GM11168 (cell line): ENCODE data around the gene COX6A1.

Source experiments
- in situ Hi-C: fragments of 300-500 bp; cut with MboI; formaldehyde crosslinking; loops from one replicate; pipeline ENCODE4 v1.12.0; 2022; ENCODE audit warnings: low sequenced_read_pairs; ENCODE audit not compliant: unreplicated experiment

Gene COX6A1

DNA sequence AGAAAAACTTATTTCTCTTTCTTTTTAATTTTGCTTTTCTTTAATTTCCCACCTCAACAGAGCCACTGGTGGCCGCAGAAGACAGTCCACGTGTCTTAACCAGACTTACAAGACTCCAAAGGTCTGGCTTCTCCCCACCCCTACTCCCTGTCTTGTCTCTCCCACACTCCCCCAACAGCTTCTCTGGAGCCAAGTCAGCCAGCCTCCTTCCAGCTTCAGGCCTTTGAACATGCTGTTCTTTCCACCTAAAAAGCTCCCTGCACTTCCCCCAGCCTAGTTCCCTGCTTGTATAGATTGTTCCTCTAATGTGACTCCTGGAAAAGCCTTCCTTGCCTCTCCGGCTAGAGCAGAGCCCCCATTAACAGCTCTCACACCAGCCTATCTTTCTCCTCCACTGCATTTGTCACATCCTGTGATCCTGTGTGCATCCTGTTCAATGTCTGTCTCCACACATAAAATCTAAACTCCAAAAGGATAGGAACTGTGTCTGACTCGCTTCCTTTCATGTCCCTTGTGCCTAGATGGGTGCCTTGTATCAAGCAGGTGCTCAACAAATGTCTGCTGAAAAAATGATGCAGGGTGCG lies 50.2 kb downstream of the COX6A1 start:
- in situ Hi-C loops: no loop called here

DNA sequence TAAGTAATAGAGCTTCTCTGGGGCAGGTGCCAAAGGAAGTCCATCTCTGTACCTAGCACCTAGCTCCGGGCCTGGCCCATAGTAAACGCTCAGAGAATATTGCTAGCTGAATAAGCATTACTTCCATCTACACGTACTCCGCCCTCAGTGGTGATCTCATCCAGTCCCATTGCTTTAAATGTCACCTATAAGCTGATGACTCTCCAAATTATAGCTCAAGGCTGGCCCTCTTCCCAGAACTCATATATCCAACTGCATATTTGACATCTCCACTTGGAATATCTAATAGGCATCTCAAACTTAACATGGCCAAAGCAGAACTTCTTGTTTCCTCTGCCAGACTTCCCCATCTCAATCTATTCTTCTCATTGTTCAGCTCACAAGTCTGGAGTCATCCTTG lies 51.1 kb downstream of the COX6A1 start:
- in situ Hi-C loops: no loop called here

DNA sequence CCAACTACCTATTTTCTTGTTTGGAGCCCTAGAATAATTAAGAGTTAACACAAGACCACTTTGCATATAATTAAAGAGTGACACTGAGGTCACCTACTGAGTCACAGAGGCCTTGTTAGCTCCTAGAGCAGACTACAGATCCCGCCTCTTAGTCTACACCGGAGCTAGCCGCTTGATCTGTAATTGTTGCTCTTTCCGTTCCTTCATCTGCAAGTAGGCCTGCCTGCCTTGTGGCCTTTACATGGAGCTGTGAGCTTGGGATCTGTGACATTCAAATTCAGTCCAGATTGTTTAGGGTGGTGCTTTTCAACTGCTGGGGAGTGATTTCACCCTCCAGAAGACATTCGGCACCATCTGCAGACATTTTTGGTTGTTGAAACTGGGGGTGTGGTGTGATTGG lies 52.4 kb downstream of the COX6A1 start:
- in situ Hi-C loops: no loop called here
